HFF-Myc (cell line): ENCODE measurements around the gene AKR1C4.
"Not testable (repeated sequence)": the region's sequence is repeated elsewhere in the genome, so short reads cannot be mapped to it uniquely, and the experiment has no call there.

Experiments used
- DNase-seq: peaks from one replicate; pipeline ENCODE4 v3.0.0-alpha.2; 2011; ENCODE audit warnings: low read depth; ENCODE audit errors: extremely low read depth
- H3K4me3 ChIP-seq: replicated peaks from 2 replicates; pipeline ENCODE4 v1.5.1; 2011; ENCODE audit warnings: low read depth, mild to moderate bottlenecking, control low read depth, low read length
- TF ChIP-seq, protein P1 (sequence below): IDR thresholded peaks from 2 replicates; pipeline ENCODE4 v1.5.1; 2012; ENCODE audit warnings: mild to moderate bottlenecking, low read depth, low read length, control low read depth; ENCODE audit errors: missing control alignments

Gene AKR1C4

GRCh38 chr10:5155951-5156350, 40.7 kb upstream of the AKR1C4 start:
- no peak for DNase-seq
- TF ChIP-seq, protein P1, sequence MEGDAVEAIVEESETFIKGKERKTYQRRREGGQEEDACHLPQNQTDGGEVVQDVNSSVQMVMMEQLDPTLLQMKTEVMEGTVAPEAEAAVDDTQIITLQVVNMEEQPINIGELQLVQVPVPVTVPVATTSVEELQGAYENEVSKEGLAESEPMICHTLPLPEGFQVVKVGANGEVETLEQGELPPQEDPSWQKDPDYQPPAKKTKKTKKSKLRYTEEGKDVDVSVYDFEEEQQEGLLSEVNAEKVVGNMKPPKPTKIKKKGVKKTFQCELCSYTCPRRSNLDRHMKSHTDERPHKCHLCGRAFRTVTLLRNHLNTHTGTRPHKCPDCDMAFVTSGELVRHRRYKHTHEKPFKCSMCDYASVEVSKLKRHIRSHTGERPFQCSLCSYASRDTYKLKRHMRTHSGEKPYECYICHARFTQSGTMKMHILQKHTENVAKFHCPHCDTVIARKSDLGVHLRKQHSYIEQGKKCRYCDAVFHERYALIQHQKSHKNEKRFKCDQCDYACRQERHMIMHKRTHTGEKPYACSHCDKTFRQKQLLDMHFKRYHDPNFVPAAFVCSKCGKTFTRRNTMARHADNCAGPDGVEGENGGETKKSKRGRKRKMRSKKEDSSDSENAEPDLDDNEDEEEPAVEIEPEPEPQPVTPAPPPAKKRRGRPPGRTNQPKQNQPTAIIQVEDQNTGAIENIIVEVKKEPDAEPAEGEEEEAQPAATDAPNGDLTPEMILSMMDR = no peak
- H3K4me3 ChIP-seq = no peak overlapping the region

GRCh38 chr10:5157501-5157900, 39.1 kb upstream of the AKR1C4 start:
- no peak for DNase-seq
- no peak overlapping the region for H3K4me3 ChIP-seq
- TF ChIP-seq, protein P1 = no peak

GRCh38 chr10:5159126-5159525, 37.5 kb upstream of the AKR1C4 start:
- no peak overlapping the region for H3K4me3 ChIP-seq
- DNase-seq = no peak
- TF ChIP-seq, protein P1 = no peak

DNA sequence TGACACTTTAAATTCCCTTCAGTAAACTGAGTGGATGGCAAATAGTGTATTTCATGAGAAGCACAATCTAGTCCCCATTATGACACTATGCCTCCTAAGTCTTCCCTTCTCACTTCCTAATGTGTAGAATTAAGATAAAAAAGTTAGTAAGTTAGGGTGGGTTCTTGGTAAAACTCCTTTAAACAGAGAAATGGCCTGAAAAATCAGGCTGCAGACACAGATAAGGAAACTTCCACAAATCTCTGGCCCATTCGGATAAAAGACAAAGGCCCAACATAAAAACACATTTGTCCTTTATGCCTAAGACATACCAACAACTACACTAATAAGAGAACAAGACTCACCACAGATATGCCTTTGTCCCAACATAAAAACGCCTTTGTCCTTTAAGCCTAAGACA, 33.1 kb upstream of the AKR1C4 start:
- H3K4me3 ChIP-seq = no peak overlapping the region
- TF ChIP-seq, protein P1 = no peak
- no peak for DNase-seq

DNA sequence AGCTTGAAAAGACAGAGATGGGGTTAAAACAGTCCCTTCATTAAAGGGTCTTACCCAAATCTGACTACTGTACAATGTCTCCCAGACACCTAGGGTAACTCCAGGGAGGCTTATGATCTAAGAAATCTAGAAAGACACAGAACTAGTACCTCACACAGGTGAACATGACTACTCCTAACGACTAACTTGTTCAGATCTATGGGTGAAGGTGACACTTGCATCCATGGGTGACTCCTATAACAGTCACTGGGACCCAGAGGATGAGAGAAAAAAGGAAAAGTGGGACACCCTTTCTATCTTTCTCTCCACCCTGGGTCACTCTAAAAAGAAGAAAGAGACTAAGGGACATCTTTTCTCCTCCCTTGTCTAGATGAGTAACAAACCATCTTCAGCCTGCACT, 30.9 kb upstream of the AKR1C4 start:
- H3K4me3 ChIP-seq = no peak overlapping the region
- TF ChIP-seq, protein P1 = no peak
- no peak for DNase-seq

GRCh38 chr10:5168897-5169420, 27.7 kb upstream of the AKR1C4 start:
- DNase-seq = no peak
- H3K4me3 ChIP-seq = no peak overlapping the region
- TF ChIP-seq, protein P1 = no peak

DNA sequence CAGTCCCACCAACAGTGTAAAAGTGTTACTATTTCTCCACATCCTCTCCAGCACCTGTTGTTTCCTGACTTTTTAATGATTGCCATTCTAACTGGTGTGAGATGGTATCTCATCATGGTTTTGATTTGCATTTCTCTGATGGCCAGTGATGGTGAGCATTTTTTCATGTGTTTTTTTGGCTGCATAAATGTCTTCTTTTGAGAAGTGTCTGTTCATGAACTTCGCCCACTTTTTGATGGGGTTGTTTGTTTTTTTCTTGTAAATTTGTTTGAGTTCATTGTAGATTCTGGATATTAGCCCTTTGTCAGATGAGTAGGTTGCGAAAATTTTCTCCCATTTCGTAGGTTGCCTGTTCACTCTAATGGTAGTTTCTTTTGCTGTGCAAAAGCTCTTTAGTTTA, 21.1 kb upstream of the AKR1C4 start:
- DNase-seq, H3K4me3 ChIP-seq: not testable (repeated sequence)

- not testable (repeated sequence) for H3K4me3 ChIP-seq, DNase-seq
These were observed 16.1 kb upstream of the AKR1C4 start for GRCh38 chr10:5180503-5180902.
